ENCODE results near the gene HEPACAM.

- TF ChIP-seq CTCF (conservative IDR thresholded peaks at IDR 0.05; ENCODE audit: low read depth, low read length) (no peak), EZH2 (IDR thresholded peaks at IDR 0.05; ENCODE audit: borderline replicate concordance, low read depth, low read length, poor library complexity, severe bottlenecking) (no peak)
Observed at GRCh38 chr11:124892146-124892545, 43.7 kb downstream of the HEPACAM start.
